SH-SY5Y (cell line): Measurements from ENCODE around the gene TLCD3B.

Experiments used
- GATA2 ChIP-seq: IDR thresholded peaks from 2 replicates; pipeline ENCODE4 v1.6.1; 2011; ENCODE audit warnings: mild to moderate bottlenecking, low read depth, low read length
- GATA3 ChIP-seq: IDR thresholded peaks from 2 replicates; pipeline ENCODE4 v1.6.1; 2011; ENCODE audit warnings: low read depth, mild to moderate bottlenecking, low read length, moderate library complexity

- TF ChIP-seq GATA2, result no peak
- no peak for TF ChIP-seq GATA3
These were observed 21.8 kb upstream of the TLCD3B start for GRCh38 chr16:30052671-30053372.
